ENCODE results near the gene SESTD1.

SESTD1 gene

DNA sequence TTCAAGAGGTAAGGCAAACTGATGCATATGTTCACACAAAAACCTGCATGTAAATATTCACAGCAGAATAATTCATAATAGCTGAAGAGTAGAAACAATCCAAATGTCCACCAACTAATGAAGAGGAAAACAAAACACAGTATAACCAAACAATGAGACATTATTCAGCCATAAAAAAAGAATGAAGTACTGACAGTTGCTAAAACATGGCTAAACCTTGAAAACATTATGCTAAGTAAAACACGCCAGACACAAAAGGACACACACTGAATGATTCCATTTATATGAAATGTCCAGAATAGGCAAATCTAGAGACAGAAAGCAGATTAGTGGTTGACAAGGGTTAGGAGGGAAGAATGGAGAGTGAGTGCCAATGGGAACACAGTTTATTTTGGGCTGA lies 86.9 kb downstream of the SESTD1 start:
- H3K4me3 ChIP-seq (ENCODE audit: low read depth, low read length) = no peak overlapping the region
- DNase-seq (ENCODE audit: low read depth) = no peak
- TF ChIP-seq, protein P1, sequence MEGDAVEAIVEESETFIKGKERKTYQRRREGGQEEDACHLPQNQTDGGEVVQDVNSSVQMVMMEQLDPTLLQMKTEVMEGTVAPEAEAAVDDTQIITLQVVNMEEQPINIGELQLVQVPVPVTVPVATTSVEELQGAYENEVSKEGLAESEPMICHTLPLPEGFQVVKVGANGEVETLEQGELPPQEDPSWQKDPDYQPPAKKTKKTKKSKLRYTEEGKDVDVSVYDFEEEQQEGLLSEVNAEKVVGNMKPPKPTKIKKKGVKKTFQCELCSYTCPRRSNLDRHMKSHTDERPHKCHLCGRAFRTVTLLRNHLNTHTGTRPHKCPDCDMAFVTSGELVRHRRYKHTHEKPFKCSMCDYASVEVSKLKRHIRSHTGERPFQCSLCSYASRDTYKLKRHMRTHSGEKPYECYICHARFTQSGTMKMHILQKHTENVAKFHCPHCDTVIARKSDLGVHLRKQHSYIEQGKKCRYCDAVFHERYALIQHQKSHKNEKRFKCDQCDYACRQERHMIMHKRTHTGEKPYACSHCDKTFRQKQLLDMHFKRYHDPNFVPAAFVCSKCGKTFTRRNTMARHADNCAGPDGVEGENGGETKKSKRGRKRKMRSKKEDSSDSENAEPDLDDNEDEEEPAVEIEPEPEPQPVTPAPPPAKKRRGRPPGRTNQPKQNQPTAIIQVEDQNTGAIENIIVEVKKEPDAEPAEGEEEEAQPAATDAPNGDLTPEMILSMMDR (IDR thresholded peaks at IDR 0.05; ENCODE audit: control insufficient read depth, extremely low read depth, insufficient read depth) = no peak

DNA sequence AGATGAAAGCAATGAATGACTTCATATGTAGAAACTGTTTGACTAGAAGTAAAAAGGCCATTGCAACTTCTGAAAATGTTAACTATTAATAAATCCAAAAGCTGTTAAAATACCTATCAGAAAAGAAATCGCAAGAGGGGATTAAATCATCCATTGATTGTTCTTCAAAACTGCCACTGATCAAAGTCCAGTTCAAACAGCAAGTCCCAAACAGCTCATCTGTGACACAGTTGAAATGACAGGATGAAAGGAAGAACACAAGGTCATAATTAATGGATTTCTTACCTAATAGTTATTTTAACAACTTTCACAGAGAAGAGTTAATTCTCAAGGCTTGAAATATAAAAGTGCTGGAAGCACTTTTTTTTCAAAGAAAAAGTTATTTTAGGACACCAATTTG lies 90.4 kb downstream of the SESTD1 start:
- no peak for DNase-seq (ENCODE audit: low read depth)
- TF ChIP-seq, protein P1 (IDR thresholded peaks at IDR 0.05; ENCODE audit: control insufficient read depth, extremely low read depth, insufficient read depth) = no peak

DNA sequence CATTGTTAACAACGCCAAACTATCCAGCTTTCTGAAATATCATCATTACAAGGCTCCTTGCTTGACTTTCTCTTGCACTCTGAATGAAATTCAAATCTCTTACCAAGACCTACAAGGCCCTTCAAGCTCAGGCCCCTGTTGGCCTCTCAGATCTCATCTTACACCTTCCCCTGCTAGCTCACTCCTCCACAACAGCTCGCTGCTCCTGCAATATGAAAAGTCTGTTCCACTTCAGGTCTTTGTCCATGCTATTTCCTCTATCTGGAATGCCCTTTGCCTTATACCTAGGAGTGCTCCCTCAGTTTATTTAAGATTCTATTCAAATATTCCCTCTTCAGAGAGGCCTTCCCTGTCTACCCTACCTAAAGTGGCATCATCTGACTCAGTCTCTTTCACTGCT lies 91.7 kb downstream of the SESTD1 start:
- no peak overlapping the region for H3K4me3 ChIP-seq (ENCODE audit: low read depth, low read length)
- TF ChIP-seq, protein P1 (IDR thresholded peaks at IDR 0.05; ENCODE audit: control insufficient read depth, extremely low read depth, insufficient read depth) = no peak
- no peak for DNase-seq (ENCODE audit: low read depth)

More for the DNA sequence above, 90.4 kb downstream of the SESTD1 start:
- no peak overlapping the region for H3K4me3 ChIP-seq (ENCODE audit: low read depth, low read length)

DNA sequence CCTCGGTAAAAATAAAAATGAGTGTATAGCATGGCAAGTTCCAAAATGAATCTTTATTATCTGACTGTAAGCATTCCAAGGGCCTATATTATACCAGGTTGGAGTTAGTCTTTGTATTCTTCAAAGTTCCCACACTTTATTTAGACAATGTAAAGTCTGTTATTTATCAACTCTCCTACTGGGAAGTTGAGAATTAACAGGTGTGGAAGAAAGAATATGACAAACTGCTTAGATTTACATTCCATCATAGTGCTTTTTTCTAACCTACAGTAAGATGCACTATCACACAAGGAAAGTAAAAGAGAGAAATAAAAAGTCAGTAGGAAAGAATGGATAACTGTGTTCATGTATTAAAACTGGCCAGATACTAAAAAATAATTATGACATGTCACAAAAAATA lies 93.3 kb downstream of the SESTD1 start:
- no peak overlapping the region for H3K4me3 ChIP-seq (ENCODE audit: low read depth, low read length)
- DNase-seq (ENCODE audit: low read depth) = no peak
- TF ChIP-seq, protein P1 (IDR thresholded peaks at IDR 0.05; ENCODE audit: control insufficient read depth, extremely low read depth, insufficient read depth) = no peak

DNA sequence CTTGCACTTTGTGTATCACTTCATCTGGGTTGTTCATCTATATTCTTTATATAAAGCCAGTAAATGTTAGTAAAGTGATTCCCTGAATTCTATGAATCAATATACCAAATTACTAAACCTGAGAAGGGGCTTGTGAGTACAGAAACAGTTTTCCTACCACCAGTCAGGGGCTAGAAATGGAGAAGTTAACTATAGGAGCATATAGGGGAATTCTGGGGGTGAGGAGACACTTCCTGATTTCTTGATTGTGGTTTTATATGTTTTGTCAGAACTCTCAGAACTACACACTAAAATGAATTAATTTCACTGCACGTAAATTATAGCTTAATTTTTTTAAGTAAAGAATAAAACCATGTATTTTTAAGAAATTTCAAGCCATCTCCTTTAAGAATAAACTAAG lies 93.7 kb downstream of the SESTD1 start:
- no peak for DNase-seq (ENCODE audit: low read depth)
- TF ChIP-seq, protein P1 (IDR thresholded peaks at IDR 0.05; ENCODE audit: control insufficient read depth, extremely low read depth, insufficient read depth) = no peak
- no peak overlapping the region for H3K4me3 ChIP-seq (ENCODE audit: low read depth, low read length)

DNA sequence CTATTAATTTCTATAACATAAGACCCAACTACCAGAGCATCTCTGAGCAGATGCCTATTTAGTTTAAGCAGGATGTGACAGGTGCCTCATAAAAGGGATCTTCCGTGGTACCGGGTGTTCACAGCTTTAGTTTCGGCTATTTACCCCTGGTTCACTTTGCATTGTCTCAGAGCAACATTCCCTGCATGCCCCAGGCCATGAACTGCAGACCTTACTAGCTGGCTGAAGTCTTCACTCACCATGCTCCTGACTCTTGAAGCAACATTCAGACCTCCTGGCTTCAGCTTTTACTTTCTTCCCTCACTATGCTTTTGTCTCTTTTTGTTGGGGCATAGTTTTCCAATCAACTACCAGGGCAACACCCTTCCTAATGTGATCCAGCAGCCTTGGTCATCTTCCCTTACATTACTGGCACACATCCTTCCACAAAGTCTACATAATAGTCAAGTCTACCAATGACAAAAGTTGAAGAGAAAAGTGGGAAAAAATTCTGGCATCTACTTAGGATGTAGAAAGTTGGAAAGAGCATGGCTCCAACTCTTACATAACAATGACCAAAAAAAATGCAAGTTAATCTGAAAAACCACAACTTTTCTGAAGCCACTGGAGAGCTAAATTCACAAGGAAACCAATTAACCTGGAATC lies 99.2 kb downstream of the SESTD1 start:
- H3K4me3 ChIP-seq (ENCODE audit: low read depth, low read length) = no peak overlapping the region
- DNase-seq (ENCODE audit: low read depth) = no peak
- TF ChIP-seq, protein P1 (IDR thresholded peaks at IDR 0.05; ENCODE audit: control insufficient read depth, extremely low read depth, insufficient read depth) = no peak

DNA sequence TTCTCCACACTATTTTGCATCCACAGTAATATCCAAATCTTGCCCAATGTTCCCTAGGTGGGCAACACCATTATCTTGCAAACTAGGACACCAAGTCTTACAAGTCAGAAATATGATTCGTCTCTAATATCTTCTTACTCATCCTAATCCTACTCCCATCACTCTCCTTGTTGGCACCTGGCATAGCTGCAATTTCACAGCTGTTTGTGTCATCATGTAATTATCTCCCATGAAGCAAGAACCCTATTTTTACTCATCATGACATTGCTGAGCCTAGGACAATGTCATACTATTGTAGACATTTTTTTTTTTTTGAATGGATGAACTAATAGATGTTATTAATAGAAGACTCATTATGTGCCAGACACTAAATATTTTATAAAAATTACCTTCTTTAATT lies 123.4 kb downstream of the SESTD1 start:
- TF ChIP-seq, protein P1 (IDR thresholded peaks at IDR 0.05; ENCODE audit: control insufficient read depth, extremely low read depth, insufficient read depth) = no peak
- H3K4me3 ChIP-seq (ENCODE audit: low read depth, low read length) = no peak overlapping the region
- DNase-seq (ENCODE audit: low read depth) = no peak
